ENCODE measurements around the gene TMSB10. TPM values are rescaled to one million over a fixed set of nuclear protein-coding genes. Genes with fewer than 3 reads are reported as not detected.

Gene TMSB10
- total and polyA plus RNA-seq, 4 donors, result 225 to 518 (median 256) TPM

DNA sequence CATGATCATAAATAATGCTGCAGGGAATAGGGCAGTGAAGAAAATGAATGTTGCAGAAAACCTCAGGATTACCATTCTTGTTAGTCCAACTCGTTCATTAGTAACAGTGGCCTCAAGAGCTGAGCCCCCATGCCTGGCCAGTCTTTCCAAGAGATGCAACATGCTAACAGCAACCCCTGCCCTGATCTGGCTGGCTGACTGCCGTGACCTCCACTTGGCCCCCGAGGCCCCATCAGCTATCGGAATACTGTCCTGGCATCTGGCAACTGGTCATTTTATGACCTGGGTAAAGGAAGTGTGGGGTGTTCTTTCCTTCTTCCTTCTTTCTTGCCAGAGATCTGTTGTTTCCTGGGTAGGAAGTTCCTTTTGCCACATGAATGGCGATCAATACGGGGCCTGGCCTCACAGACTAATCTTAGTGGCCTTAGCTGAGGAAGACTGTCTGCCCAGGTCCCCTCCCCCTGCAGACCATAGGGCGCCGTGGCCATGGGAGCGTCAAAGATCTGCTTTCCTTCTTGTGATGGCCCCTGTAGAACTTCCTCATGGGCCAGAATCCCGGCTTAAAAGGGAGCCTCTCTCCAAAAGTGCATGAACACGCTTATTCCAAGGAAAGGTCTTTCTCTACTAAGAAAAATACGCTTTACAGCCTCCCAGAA is 14.0 kb upstream of the TMSB10 start:
- Histone ChIP-seq H3K27ac (ENCODE audit: low read depth in 1 of 2, low read length in 2 of 2) (no peak overlapping the region), H3K36me3 (ENCODE audit: control insufficient read depth in 4 of 4, insufficient read depth in 3 of 4, low read depth in 1 of 4, low read length in 3 of 4) (no peaks in the 10 kb centered on the region), H3K9ac (ENCODE audit: low read depth in 1 of 2, low read length in 2 of 2) (no peak overlapping the region), H3K4me3 (ENCODE audit: low read depth in 1 of 3, low read length in 3 of 3) (no peak overlapping the region), H3K9me3 (ENCODE audit: control insufficient read depth in 4 of 4, low read length in 3 of 4) (no peaks in the 10 kb centered on the region), H3K27me3 (ENCODE audit: control insufficient read depth in 4 of 4, insufficient read depth in 4 of 4, low read length in 3 of 4) (no peaks in the 10 kb centered on the region), H3K4me1 (ENCODE audit: control insufficient read depth in 4 of 4, insufficient read depth in 4 of 4, low read length in 3 of 4) (peaks cover 0 to 6% (median 4%) of the 10 kb centered on the region in 4 donors)
- 89% methylated on average over 12 of the region's 12 CpGs for WGBS
- TF ChIP-seq ZBTB33 (IDR thresholded peaks at IDR 0.05), result no peak
- TF ChIP-seq RXRA (IDR thresholded peaks at IDR 0.05), result no peak
- TF ChIP-seq, protein P1, sequence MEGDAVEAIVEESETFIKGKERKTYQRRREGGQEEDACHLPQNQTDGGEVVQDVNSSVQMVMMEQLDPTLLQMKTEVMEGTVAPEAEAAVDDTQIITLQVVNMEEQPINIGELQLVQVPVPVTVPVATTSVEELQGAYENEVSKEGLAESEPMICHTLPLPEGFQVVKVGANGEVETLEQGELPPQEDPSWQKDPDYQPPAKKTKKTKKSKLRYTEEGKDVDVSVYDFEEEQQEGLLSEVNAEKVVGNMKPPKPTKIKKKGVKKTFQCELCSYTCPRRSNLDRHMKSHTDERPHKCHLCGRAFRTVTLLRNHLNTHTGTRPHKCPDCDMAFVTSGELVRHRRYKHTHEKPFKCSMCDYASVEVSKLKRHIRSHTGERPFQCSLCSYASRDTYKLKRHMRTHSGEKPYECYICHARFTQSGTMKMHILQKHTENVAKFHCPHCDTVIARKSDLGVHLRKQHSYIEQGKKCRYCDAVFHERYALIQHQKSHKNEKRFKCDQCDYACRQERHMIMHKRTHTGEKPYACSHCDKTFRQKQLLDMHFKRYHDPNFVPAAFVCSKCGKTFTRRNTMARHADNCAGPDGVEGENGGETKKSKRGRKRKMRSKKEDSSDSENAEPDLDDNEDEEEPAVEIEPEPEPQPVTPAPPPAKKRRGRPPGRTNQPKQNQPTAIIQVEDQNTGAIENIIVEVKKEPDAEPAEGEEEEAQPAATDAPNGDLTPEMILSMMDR (IDR thresholded peaks at IDR 0.05; ENCODE audit: low read depth, low read length, missing input control), result no peak
- TF ChIP-seq NR2F2 (IDR thresholded peaks at IDR 0.05), result no peak
- TF ChIP-seq FOXA1 (IDR thresholded peaks at IDR 0.05), result no peak
- TF ChIP-seq HNF4G (IDR thresholded peaks at IDR 0.05), result no peak
- TF ChIP-seq FOXA2 (IDR thresholded peaks at IDR 0.05), result no peak
- no peak for TF ChIP-seq JUND (IDR thresholded peaks at IDR 0.05)
- no peak for TF ChIP-seq EGR1 (IDR thresholded peaks at IDR 0.05; ENCODE audit: low read depth in 2 of 2)
- no peak for TF ChIP-seq RAD21 (IDR thresholded peaks at IDR 0.05)
- DNase-seq (ENCODE audit: low spot score), result no peak

DNA sequence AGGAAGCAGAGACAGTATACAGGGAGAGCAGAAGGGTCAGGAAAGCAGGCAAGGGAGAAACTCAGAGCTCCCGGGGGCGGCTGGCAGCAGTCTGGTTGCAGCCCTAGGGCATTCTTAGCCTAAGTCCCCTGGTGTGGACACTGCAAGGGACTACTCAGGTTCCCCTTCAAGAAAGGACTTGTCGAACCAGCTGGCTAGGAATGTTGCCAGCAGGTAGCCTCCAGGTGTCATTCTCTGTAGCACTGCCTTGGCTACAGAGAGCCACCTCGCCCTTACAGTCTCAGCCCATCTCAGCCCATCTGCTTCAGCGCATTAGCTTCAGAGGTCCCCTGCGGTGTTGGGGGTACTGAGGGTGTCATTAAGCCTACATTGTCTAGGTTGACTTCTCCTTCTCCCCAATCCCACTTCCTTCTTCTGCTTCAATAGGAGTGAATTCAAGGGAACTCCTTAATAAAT is 11.3 kb upstream of the TMSB10 start:
- H3K9ac ChIP-seq (ENCODE audit: low read depth in 1 of 2, low read length in 2 of 2), result no peak overlapping the region
- peaks cover 0 to 2% (median under 1%) of the 10 kb centered on the region in 4 donors for H3K4me1 ChIP-seq (ENCODE audit: control insufficient read depth in 4 of 4, insufficient read depth in 4 of 4, low read length in 3 of 4)
- no peak for DNase-seq (ENCODE audit: low spot score)
- no peaks in the 10 kb centered on the region for H3K9me3 ChIP-seq (ENCODE audit: control insufficient read depth in 4 of 4, low read length in 3 of 4)
- H3K4me3 ChIP-seq (ENCODE audit: low read depth in 1 of 3, low read length in 3 of 3), result no peak overlapping the region
- TF ChIP-seq YY1 (IDR thresholded peaks at IDR 0.05) (no peak), NR2F2 (IDR thresholded peaks at IDR 0.05) (no peak), HNF4A (conservative IDR thresholded peaks at IDR 0.05) (no peak), GABPA (IDR thresholded peaks at IDR 0.05 in 1 of 2, conservative IDR thresholded peaks at IDR 0.05 in 1 of 2) (no peak), ZBTB33 (IDR thresholded peaks at IDR 0.05) (no peak), SP1 (IDR thresholded peaks at IDR 0.05) (no peak), TAF1 (conservative IDR thresholded peaks at IDR 0.05) (no peak), REST (IDR thresholded peaks at IDR 0.05) (no peak), RXRA (IDR thresholded peaks at IDR 0.05) (no peak), EGR1 (IDR thresholded peaks at IDR 0.05; ENCODE audit: low read depth in 2 of 2) (no peak), JUND (IDR thresholded peaks at IDR 0.05) (no peak), HNF4G (IDR thresholded peaks at IDR 0.05) (no peak)
- TF ChIP-seq, protein P1 (IDR thresholded peaks at IDR 0.05; ENCODE audit: low read depth, low read length, missing input control), result no peak
- TF ChIP-seq, protein P2, sequence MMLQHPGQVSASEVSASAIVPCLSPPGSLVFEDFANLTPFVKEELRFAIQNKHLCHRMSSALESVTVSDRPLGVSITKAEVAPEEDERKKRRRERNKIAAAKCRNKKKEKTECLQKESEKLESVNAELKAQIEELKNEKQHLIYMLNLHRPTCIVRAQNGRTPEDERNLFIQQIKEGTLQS (IDR thresholded peaks at IDR 0.05), result no peak
- WGBS, result 81% methylated on average over 6 of the region's 6 CpGs
- H3K27me3 ChIP-seq (ENCODE audit: control insufficient read depth in 4 of 4, insufficient read depth in 4 of 4, low read length in 3 of 4), result no peaks in the 10 kb centered on the region
- no peak overlapping the region for H3K27ac ChIP-seq (ENCODE audit: low read depth in 1 of 2, low read length in 2 of 2)
- no peaks in the 10 kb centered on the region for H3K36me3 ChIP-seq (ENCODE audit: control insufficient read depth in 4 of 4, insufficient read depth in 3 of 4, low read depth in 1 of 4, low read length in 3 of 4)

Measured in liver (tissue), 9 donors.